ENCODE measurements around the gene OSBPL5.
A peak's percentile ranks its signal among the peaks of the same experiment; 100 is the strongest.

OSBPL5 gene

DNA sequence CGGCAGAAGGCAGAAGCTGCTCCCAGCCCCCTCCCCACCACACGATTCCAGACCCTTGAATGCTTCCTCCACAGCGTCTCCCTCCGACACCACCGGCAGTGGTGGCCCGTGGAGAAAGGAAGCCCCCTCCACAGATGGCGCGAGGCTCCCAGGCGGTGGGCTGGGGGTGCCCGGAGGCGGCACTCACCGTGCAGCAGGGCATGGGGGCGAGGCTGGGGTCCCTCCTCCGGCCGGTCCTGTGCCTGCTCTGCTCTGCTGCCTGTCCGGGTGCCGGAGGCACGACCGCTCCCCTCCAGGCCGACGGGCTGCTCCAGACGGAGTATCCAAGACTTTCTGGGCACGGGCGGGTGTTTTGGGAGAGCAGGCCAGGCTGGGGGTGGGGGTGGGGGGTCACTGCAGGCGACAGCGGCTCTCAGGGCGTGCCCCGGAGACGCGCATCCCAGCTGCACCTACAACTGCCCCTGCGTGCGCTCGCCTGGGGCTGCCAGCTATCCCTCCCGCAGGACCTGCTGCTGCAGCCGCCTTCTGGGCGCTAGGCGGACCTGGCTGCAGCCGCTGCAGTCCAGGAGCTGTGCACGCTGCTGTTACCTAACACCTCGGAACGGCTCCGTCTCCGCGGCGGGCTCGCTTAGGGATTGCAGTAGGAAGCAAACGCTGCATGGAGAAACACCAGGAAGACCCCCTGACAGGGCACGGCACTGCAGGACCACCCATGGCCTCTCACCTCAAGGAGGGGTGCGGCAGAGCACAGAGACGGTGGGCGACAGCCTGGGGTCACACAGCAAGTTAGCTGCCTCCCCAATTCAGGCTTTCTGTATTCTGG is 38.3 kb upstream of the OSBPL5 start:
- H3K4me1 ChIP-seq (ENCODE audit: control insufficient read depth, insufficient read depth, low read length): peaks cover 15% of the 10 kb centered on the region
- H3K4me3 ChIP-seq (ENCODE audit: low read length in 2 of 2): peak overlapping the region in 1 of 2 donors; percentile 29
- H3K27me3 ChIP-seq (ENCODE audit: control insufficient read depth in 1 of 2, insufficient read depth in 2 of 2, low read length in 2 of 2): peaks cover 27 to 28% of the 10 kb centered on the region in 2 donors
- no peaks in the 10 kb centered on the region for H3K9me3 ChIP-seq (ENCODE audit: control insufficient read depth in 2 of 2, low read length in 2 of 2)
- no peak overlapping the region for H3K27ac ChIP-seq (ENCODE audit: low read length)
- no peaks in the 10 kb centered on the region for H3K36me3 ChIP-seq (ENCODE audit: control insufficient read depth in 2 of 2, insufficient read depth in 2 of 2, low read length in 2 of 2)
- no peak overlapping the region for H3K9ac ChIP-seq (ENCODE audit: low read length in 2 of 2)

DNA sequence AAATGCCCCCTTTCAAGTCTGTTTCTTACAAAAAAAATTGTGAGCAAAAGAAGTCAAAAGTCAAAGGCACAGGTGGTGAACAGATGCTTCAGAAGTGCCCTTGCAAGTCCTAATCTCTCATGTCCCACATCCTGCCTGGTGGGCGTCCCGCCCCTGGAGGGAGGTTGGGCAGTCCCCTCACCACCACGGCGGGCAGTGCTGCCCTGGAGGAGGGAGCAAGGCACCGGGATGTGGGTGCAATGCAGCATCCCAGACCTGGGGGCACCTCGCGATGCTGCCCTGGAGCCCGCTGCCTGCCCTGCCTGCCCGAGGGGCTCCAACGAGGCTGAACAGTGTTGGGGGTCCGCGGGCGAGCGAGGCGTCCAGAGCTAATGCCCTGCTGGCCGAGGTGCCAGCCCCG is 37.6 kb upstream of the OSBPL5 start:
- Histone ChIP-seq H3K9ac (ENCODE audit: low read length in 2 of 2) (no peak overlapping the region), H3K4me1 (ENCODE audit: control insufficient read depth, insufficient read depth, low read length) (peaks cover 15% of the 10 kb centered on the region), H3K36me3 (ENCODE audit: control insufficient read depth in 2 of 2, insufficient read depth in 2 of 2, low read length in 2 of 2) (no peaks in the 10 kb centered on the region), H3K27me3 (ENCODE audit: control insufficient read depth in 1 of 2, insufficient read depth in 2 of 2, low read length in 2 of 2) (peaks cover 28 to 30% of the 10 kb centered on the region in 2 donors), H3K27ac (ENCODE audit: low read length) (no peak overlapping the region), H3K9me3 (ENCODE audit: control insufficient read depth in 2 of 2, low read length in 2 of 2) (no peaks in the 10 kb centered on the region), H3K4me3 (ENCODE audit: low read length in 2 of 2) (no peak overlapping the region)

DNA sequence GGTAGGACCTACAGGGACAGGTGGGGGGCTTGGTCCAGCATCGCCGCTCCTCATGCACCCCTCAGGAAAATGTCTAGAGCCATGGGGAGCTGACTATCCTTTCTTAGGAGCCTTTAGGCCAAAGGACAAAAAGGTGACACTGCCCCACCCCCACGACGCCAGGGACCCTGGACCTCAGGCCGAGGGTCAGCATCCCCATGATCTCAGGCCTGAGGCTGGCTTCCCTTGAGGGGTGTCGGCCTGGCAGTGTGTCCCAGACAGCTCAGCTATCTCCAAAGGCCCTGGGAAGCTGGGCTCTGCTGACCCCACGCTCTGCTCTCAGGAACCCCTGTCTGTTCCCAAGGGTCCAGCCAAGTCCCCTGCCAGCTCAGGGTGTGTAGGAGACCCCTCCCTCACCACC is 37.2 kb upstream of the OSBPL5 start:
- Histone ChIP-seq H3K4me1 (ENCODE audit: control insufficient read depth, insufficient read depth, low read length) (peaks cover 15% of the 10 kb centered on the region), H3K9ac (ENCODE audit: low read length in 2 of 2) (no peak overlapping the region), H3K9me3 (ENCODE audit: control insufficient read depth in 2 of 2, low read length in 2 of 2) (no peaks in the 10 kb centered on the region), H3K27ac (ENCODE audit: low read length) (no peak overlapping the region), H3K36me3 (ENCODE audit: control insufficient read depth in 2 of 2, insufficient read depth in 2 of 2, low read length in 2 of 2) (no peaks in the 10 kb centered on the region), H3K4me3 (ENCODE audit: low read length in 2 of 2) (no peak overlapping the region), H3K27me3 (ENCODE audit: control insufficient read depth in 1 of 2, insufficient read depth in 2 of 2, low read length in 2 of 2) (peaks cover 28 to 31% of the 10 kb centered on the region in 2 donors)

DNA sequence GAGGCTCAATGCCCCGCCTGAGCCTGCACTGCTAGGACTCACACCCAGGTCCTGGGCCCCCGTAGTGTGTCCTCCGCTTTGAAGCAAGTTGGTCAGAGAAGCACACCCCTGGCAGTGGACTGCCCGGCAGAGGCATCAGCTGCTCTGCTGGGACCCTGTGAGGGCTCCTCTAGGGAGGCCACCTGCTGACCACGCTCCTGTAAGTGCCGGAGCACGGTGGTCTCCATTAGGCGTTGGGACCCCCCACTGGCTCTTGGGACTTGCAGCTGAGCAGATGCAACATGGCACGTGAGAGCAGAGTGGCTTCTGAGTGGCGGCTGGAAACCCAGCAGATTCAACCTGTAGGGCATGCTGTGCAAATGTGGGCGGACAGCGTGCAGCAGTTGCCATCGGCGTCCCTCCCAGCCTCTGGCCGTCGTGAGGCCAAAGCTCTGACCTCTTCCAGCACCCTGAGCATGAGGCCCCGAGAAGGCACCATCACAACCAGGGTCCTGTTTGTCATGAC is 36.6 kb upstream of the OSBPL5 start:
- peaks cover 15% of the 10 kb centered on the region for H3K4me1 ChIP-seq (ENCODE audit: control insufficient read depth, insufficient read depth, low read length)
- no peak overlapping the region for H3K4me3 ChIP-seq (ENCODE audit: low read length in 2 of 2)
- no peaks in the 10 kb centered on the region for H3K9me3 ChIP-seq (ENCODE audit: control insufficient read depth in 2 of 2, low read length in 2 of 2)
- H3K9ac ChIP-seq (ENCODE audit: low read length in 2 of 2): no peak overlapping the region
- peaks cover 28 to 31% of the 10 kb centered on the region in 2 donors for H3K27me3 ChIP-seq (ENCODE audit: control insufficient read depth in 1 of 2, insufficient read depth in 2 of 2, low read length in 2 of 2)
- no peaks in the 10 kb centered on the region for H3K36me3 ChIP-seq (ENCODE audit: control insufficient read depth in 2 of 2, insufficient read depth in 2 of 2, low read length in 2 of 2)
- H3K27ac ChIP-seq (ENCODE audit: low read length): no peak overlapping the region

DNA sequence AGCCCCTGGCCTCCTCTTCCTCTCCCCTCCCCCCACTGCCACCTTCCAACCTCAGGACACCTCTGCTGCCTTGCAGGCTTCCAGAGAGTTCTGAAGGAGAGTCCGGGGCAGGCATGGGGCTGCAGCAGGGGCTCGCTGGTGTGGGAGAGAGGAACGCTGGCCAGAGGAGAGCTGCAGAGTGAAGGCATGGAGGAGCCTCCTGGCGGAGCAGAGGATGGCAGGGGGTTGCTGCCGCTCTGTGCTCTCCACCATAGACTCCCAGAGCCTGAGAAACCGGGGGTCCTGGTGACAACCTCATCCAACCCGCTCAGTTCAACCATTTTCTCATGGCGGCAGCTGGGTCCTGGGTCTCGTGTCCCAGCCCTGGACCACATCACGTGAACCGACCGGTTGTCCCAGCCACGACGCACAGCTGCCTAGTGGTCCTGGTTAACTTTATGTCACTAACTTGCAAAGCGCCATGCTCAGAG is 36.0 kb upstream of the OSBPL5 start:
- no peak overlapping the region for H3K9ac ChIP-seq (ENCODE audit: low read length in 2 of 2)
- no peak overlapping the region for H3K27ac ChIP-seq (ENCODE audit: low read length)
- no peak overlapping the region for H3K4me3 ChIP-seq (ENCODE audit: low read length in 2 of 2)
- no peaks in the 10 kb centered on the region for H3K9me3 ChIP-seq (ENCODE audit: control insufficient read depth in 2 of 2, low read length in 2 of 2)
- H3K4me1 ChIP-seq (ENCODE audit: control insufficient read depth, insufficient read depth, low read length): peaks cover 15% of the 10 kb centered on the region
- no peaks in the 10 kb centered on the region for H3K36me3 ChIP-seq (ENCODE audit: control insufficient read depth in 2 of 2, insufficient read depth in 2 of 2, low read length in 2 of 2)
- H3K27me3 ChIP-seq (ENCODE audit: control insufficient read depth in 1 of 2, insufficient read depth in 2 of 2, low read length in 2 of 2): peaks cover 28 to 31% of the 10 kb centered on the region in 2 donors

DNA sequence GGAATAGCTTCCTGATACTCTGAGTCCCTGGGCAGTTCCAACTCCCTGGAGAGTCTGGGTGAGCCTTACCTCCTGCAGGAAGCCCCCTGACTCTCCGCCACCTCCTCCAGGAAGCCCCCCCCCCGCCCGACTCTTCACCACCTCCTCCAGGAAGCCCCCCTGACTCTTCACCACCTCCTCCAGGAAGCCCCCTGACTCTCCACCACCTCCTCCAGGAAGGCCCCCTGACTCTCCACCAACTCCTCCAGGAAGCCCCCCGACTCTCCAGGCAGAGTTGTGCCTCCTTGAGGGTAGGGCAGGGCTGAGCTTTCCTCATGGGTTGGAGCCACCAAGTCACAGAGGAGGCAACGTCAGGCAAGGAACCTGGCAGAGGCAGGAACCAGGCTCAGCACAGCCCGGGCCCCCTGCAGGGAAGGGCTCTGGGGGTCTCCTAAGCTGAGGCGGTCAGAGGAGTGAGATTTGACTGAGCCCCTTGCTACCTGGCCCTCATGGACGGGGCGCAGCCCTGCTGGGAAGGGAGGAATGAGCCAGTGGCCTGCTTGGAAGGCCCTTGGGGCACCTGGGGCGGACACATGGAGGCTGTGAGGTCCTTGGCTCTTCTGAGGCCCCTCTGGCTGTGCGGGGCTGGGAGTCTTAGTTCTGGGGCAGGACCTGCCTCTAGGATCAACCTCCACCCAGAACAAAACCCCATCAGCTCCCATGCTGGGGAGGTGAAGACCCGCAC is 35.4 kb upstream of the OSBPL5 start:
- Histone ChIP-seq H3K9me3 (ENCODE audit: control insufficient read depth in 2 of 2, low read length in 2 of 2) (no peaks in the 10 kb centered on the region), H3K36me3 (ENCODE audit: control insufficient read depth in 2 of 2, insufficient read depth in 2 of 2, low read length in 2 of 2) (no peaks in the 10 kb centered on the region), H3K4me1 (ENCODE audit: control insufficient read depth, insufficient read depth, low read length) (peaks cover 11% of the 10 kb centered on the region), H3K4me3 (ENCODE audit: low read length in 2 of 2) (no peak overlapping the region), H3K9ac (ENCODE audit: low read length in 2 of 2) (no peak overlapping the region), H3K27ac (ENCODE audit: low read length) (no peak overlapping the region), H3K27me3 (ENCODE audit: control insufficient read depth in 1 of 2, insufficient read depth in 2 of 2, low read length in 2 of 2) (peaks cover 28 to 35% of the 10 kb centered on the region in 2 donors)

DNA sequence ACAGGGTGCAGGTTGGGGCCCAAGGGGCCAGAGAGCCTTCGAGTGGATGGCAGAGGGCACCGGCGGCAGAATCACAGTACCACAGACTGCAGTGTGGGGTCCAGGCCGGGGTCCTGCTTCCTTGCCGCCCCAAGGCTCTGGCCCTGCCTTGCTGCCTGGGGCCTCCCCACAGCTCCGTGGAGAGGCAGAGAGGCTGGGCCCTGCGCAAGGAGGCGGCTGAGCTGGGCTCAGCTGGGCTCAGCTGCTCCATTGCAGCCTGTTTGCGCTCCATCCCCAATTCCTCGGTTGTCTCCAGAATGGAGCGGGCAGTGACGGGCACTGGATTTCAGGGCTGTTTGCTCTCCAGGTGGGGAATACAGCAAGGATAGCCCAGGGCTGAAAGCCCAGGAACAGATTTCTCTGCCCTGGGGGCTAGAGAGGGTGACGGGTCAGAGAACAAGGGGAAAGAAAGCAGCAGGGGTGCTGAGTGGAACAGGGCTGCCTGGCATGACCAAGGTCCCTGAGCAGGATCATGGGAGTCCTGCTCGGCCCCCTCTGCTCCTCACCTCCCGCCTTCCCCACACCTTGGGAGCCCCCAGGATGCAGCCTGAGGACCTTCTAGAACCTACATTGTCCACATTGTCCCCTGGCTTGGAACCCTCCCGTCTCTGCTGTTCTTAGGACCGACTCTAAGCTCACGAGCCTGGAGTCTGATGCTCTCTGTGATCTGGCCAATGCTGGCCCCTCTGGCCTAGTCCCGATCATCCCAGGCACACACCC is 34.6 kb upstream of the OSBPL5 start:
- Histone ChIP-seq H3K4me3 (ENCODE audit: low read length in 2 of 2) (no peak overlapping the region), H3K9ac (ENCODE audit: low read length in 2 of 2) (no peak overlapping the region), H3K36me3 (ENCODE audit: control insufficient read depth in 2 of 2, insufficient read depth in 2 of 2, low read length in 2 of 2) (no peaks in the 10 kb centered on the region), H3K27ac (ENCODE audit: low read length) (no peak overlapping the region), H3K4me1 (ENCODE audit: control insufficient read depth, insufficient read depth, low read length) (peaks cover 11% of the 10 kb centered on the region), H3K27me3 (ENCODE audit: control insufficient read depth in 1 of 2, insufficient read depth in 2 of 2, low read length in 2 of 2) (peaks cover 28 to 35% of the 10 kb centered on the region in 2 donors), H3K9me3 (ENCODE audit: control insufficient read depth in 2 of 2, low read length in 2 of 2) (no peaks in the 10 kb centered on the region)

DNA sequence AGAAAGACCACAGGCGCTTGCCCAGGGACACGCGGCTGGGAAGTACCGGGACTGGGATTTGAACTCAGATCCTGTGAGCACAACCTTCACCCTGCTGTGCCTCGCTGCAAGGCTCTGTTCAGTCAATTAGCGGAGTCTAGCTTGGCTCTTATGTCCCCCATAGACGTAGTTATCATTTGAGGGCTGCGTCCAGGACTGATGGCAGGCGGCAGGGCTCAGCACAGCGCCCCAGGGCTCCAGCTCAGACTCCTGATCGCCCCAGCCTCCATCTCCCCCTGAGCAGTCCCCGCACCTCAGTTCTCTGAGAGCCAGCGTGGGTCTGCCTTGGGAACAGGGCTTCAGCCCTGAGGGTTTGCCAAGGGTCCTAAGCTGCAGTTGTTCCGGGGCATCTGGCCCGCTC is 33.7 kb upstream of the OSBPL5 start:
- H3K27me3 ChIP-seq (ENCODE audit: control insufficient read depth in 1 of 2, insufficient read depth in 2 of 2, low read length in 2 of 2): peaks cover 27 to 36% of the 10 kb centered on the region in 2 donors
- no peak overlapping the region for H3K4me3 ChIP-seq (ENCODE audit: low read length in 2 of 2)
- H3K4me1 ChIP-seq (ENCODE audit: control insufficient read depth, insufficient read depth, low read length): peaks cover 11% of the 10 kb centered on the region
- no peak overlapping the region for H3K9ac ChIP-seq (ENCODE audit: low read length in 2 of 2)
- H3K36me3 ChIP-seq (ENCODE audit: control insufficient read depth in 2 of 2, insufficient read depth in 2 of 2, low read length in 2 of 2): no peaks in the 10 kb centered on the region
- no peak overlapping the region for H3K27ac ChIP-seq (ENCODE audit: low read length)
- no peaks in the 10 kb centered on the region for H3K9me3 ChIP-seq (ENCODE audit: control insufficient read depth in 2 of 2, low read length in 2 of 2)

DNA sequence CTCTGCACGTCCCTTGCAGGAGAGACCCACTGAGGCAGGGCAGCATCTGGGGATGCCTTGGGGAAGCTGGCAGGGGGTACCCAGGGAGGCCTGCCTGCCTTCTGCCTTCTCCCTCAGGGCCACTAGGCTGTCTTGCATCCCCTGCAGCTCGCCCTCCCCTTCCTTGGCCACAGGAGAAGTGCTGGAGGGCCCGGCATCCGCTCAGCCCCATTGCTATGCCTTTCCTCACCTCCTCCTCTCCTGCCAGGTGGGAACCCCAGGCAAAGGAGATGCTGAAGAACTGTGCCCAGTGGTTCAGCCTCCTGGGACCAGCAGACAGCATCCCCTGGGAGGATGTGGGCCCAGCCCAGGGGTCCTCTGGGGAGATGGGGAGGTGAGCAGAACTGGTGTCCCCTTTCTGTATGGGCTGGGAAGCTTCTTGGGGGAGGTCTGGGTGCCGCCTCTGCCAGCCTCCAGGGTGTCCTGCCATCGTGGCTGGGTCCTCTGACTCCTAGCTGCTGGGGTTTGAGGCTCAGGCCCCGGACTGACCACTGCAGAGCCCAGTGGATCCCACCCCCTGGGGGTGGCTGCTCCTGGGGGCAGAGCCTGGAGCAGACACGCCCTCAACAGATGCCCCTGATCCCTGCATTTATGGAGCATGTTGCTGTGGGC is 32.9 kb upstream of the OSBPL5 start:
- no peak overlapping the region for H3K4me3 ChIP-seq (ENCODE audit: low read length in 2 of 2)
- H3K36me3 ChIP-seq (ENCODE audit: control insufficient read depth in 2 of 2, insufficient read depth in 2 of 2, low read length in 2 of 2): no peaks in the 10 kb centered on the region
- H3K9ac ChIP-seq (ENCODE audit: low read length in 2 of 2): no peak overlapping the region
- peaks cover 19 to 36% of the 10 kb centered on the region in 2 donors for H3K27me3 ChIP-seq (ENCODE audit: control insufficient read depth in 1 of 2, insufficient read depth in 2 of 2, low read length in 2 of 2)
- H3K27ac ChIP-seq (ENCODE audit: low read length): no peak overlapping the region
- H3K9me3 ChIP-seq (ENCODE audit: control insufficient read depth in 2 of 2, low read length in 2 of 2): no peaks in the 10 kb centered on the region
- H3K4me1 ChIP-seq (ENCODE audit: control insufficient read depth, insufficient read depth, low read length): peaks cover 3% of the 10 kb centered on the region

Measured in stomach smooth muscle (tissue), 2 donors.